WTC11 (cell line): ENCODE data around the gene HVCN1.

Experiments
- ZNF138 ChIP-seq: sonication (generic); formaldehyde crosslinking; conservative IDR thresholded peaks from 2 replicates; pipeline ENCODE4 v1.8.1; 2022; ENCODE audit warnings: mild to moderate bottlenecking, moderate library complexity, missing genetic modification reagents
- TF ChIP-seq, protein P1 (sequence below): fragments of 200-600 bp; IDR thresholded peaks from 2 replicates; pipeline ENCODE4 v1.8.0; 2022; ENCODE audit warnings: antibody characterized with exemption

DNA sequence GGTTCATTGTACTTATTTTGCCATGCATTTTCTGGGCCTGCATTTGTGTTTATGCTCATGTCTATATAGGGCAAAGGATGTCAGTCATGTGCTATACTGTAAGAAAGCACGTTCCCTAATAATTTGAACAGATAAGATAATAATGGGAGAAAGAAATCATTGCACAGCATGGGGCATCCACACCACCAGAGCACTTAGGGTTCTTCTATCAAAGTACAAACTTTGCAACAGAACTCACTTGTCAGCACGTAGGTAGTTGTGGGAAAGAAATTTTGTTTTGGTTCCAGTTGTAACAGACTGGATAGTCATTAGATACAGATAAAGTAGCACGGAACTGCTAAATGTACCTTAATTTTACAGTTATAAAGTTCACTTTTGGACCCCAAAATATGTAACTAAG, 43.7 kb upstream of the HVCN1 start:
- TF ChIP-seq, protein P1, sequence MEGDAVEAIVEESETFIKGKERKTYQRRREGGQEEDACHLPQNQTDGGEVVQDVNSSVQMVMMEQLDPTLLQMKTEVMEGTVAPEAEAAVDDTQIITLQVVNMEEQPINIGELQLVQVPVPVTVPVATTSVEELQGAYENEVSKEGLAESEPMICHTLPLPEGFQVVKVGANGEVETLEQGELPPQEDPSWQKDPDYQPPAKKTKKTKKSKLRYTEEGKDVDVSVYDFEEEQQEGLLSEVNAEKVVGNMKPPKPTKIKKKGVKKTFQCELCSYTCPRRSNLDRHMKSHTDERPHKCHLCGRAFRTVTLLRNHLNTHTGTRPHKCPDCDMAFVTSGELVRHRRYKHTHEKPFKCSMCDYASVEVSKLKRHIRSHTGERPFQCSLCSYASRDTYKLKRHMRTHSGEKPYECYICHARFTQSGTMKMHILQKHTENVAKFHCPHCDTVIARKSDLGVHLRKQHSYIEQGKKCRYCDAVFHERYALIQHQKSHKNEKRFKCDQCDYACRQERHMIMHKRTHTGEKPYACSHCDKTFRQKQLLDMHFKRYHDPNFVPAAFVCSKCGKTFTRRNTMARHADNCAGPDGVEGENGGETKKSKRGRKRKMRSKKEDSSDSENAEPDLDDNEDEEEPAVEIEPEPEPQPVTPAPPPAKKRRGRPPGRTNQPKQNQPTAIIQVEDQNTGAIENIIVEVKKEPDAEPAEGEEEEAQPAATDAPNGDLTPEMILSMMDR, result no peak
- TF ChIP-seq ZNF138 (CRISPR knock-in tag), result no peak
